HepG2 (cell line): ENCODE measurements around the gene HECTD4. TPM values are rescaled to one million over a fixed set of nuclear protein-coding genes. Genes with fewer than 3 reads are reported as not detected.

ENCODE experiments used
- ATAC-seq: fragments of 200-7000 bp; cut with Tn5 transposase; 3 replicates; pipeline ENCODE4 v1.9.1; 2020; ENCODE audit warnings: mild to moderate bottlenecking, moderate library complexity
- BruUV-seq: library from RNA; stranded (reverse); fragments of 400-500 nt; replicated peaks from 2 replicates; lab custom pipeline; 2021; lab: Mats Ljungman, UMichigan
- CTCF ChIA-PET: fragments of 300-600 bp; formaldehyde crosslinking; extraction: SDS; loops from one replicate; lab custom pipeline; 2021; ENCODE audit warnings: low total read pairs, inconsistent platforms, low intra/inter-chr PET ratio; lab: Yijun Ruan, JAX
- POLR2A ChIA-PET: fragments of 350-600 bp; sonication (Branson Sonifier 250); formaldehyde crosslinking; loops from one replicate; lab custom pipeline; 2020; ENCODE audit warnings: antibody characterized with exemption, inconsistent platforms; lab: Yijun Ruan, JAX
- DNase-seq: peaks from one replicate; pipeline ENCODE4 v3.0.0-alpha.2; 2015; ENCODE audit warnings: low spot score
- FAIRE-seq: peaks from 3 replicates; lab custom pipeline; 2011; peaks lifted over from hg19 to GRCh38; lab: Jason Lieb, UNC
- H2AFZ ChIP-seq: one replicate; pipeline ENCODE4 v1.6.1; 2011; ENCODE audit warnings: low read length, inconsistent platforms
- H3K27ac ChIP-seq: fragments of 300-600 bp; 3 replicates; pipeline ENCODE4 v1.8.0; 2011; ENCODE audit warnings: mixed run types, mild to moderate bottlenecking, mixed read lengths, low read length, inconsistent platforms; ENCODE audit not compliant: insufficient read depth; ENCODE audit errors: extremely low read length
- H3K27me3 ChIP-seq, 2 experiments: fragments of 200-600 bp in 1 of 2; 2 replicates in 1 of 2; 3 replicates in 1 of 2; pipeline versions ENCODE4 v1.6.0 to v1.8.0; 2011; ENCODE audit warnings: low read length in 2 of 2, mild to moderate bottlenecking in 2 of 2, moderate library complexity in 2 of 2, inconsistent platforms in 1 of 2; ENCODE audit not compliant: insufficient read depth in 2 of 2, control insufficient read depth in 1 of 2
- H3K36me3 ChIP-seq, 2 experiments: fragments of 200-600 bp in 1 of 2; replicated peaks in 1 of 2; 2 replicates in 1 of 2; 3 replicates in 1 of 2; pipeline versions ENCODE4 v1.5.1 to v1.8.0; 2011; ENCODE audit warnings: low read length in 2 of 2, inconsistent platforms in 1 of 2; ENCODE audit not compliant: insufficient read depth in 2 of 2, control insufficient read depth in 1 of 2
- H3K4me1 ChIP-seq: 2 replicates; pipeline ENCODE4 v1.5.1; 2012; ENCODE audit warnings: low read length, inconsistent platforms; ENCODE audit not compliant: insufficient read depth
- H3K4me2 ChIP-seq: 2 replicates; pipeline ENCODE4 v1.6.0; 2011; ENCODE audit warnings: low read depth, low read length, inconsistent platforms
- H3K4me3 ChIP-seq, 3 experiments: fragments of 200-600 bp in 1 of 3; sonication (generic), shearing (Covaris generic) in 1 of 3; replicated peaks in 1 of 3; 2 replicates each; pipeline ENCODE4 v1.5.1; 2011 to 2016; ENCODE audit warnings: low read length in 3 of 3, inconsistent platforms in 2 of 3, low read depth in 2 of 3, mild to moderate bottlenecking in 2 of 3, control low read depth in 1 of 3, mixed read lengths in 1 of 3; ENCODE audit not compliant: insufficient read depth in 1 of 3
- H3K79me2 ChIP-seq: one replicate; pipeline ENCODE4 v1.6.1; 2011; ENCODE audit warnings: low read length, inconsistent platforms; ENCODE audit not compliant: insufficient read depth
- H3K9ac ChIP-seq: 2 replicates; pipeline ENCODE4 v1.6.0; 2011; ENCODE audit warnings: mild to moderate bottlenecking, low read depth, low read length, inconsistent platforms; ENCODE audit not compliant: insufficient read depth
- H3K9me3 ChIP-seq: 2 replicates; pipeline ENCODE4 v1.5.1; 2012; ENCODE audit warnings: mild to moderate bottlenecking, low read length
- H4K20me1 ChIP-seq: 2 replicates; pipeline ENCODE4 v1.6.0; 2011; ENCODE audit warnings: inconsistent platforms, mild to moderate bottlenecking, low read length, moderate library complexity; ENCODE audit not compliant: insufficient read depth
- FOXM1 ChIP-seq: sonication (generic); formaldehyde crosslinking; IDR thresholded peaks from 2 replicates; pipeline ENCODE4 v1.5.0; 2020; ENCODE audit warnings: missing genetic modification reagents
- KDM6A ChIP-seq: IDR thresholded peaks from 2 replicates; pipeline ENCODE4 v1.6.1; 2016; ENCODE audit warnings: low read depth
- PRDM10 ChIP-seq: sonication (generic); formaldehyde crosslinking; IDR thresholded peaks from 2 replicates; pipeline ENCODE4 v1.4.0; 2020; ENCODE audit warnings: low read depth, missing genetic modification reagents
- SRSF1 ChIP-seq: fragments of 200-400 bp; formaldehyde crosslinking; optimal IDR thresholded peaks from 2 replicates; pipeline ENCODE3; 2017; ENCODE audit warnings: mild to moderate bottlenecking, low read depth, low read length, moderate library complexity
- TBL1XR1 ChIP-seq: fragments of 150-350 bp; IDR thresholded peaks from 2 replicates; pipeline ENCODE4 v1.6.1; 2014; ENCODE audit warnings: borderline replicate concordance, low read length; ENCODE audit not compliant: partially characterized antibody
- ZNF331 ChIP-seq: sonication (generic); formaldehyde crosslinking; IDR thresholded peaks from 2 replicates; pipeline ENCODE4 v1.4.0; 2020; ENCODE audit warnings: missing genetic modification reagents
- ZNF496 ChIP-seq: sonication (generic); formaldehyde crosslinking; IDR thresholded peaks from 2 replicates; pipeline ENCODE4 v1.8.1; 2023; ENCODE audit warnings: mild to moderate bottlenecking, moderate library complexity, missing genetic modification reagents; ENCODE audit not compliant: insufficient replicate concordance
- ZNF607 ChIP-seq: sonication (generic); formaldehyde crosslinking; IDR thresholded peaks from 2 replicates; pipeline ENCODE4 v1.5.1; 2020; ENCODE audit warnings: missing genetic modification reagents, mild to moderate bottlenecking, borderline replicate concordance
- ZSCAN20 ChIP-seq: sonication (generic); formaldehyde crosslinking; IDR thresholded peaks from 2 replicates; pipeline ENCODE4 v1.4.0; 2020; ENCODE audit warnings: missing genetic modification reagents, mild to moderate bottlenecking, borderline replicate concordance
- WGBS: methylation state at CpG from one replicate; pipeline ENCODE4 v1.1.6; 2017; ENCODE audit warnings: low lambda C conversion rate; 5-methylcytosine and 5-hydroxymethylcytosine counted together
- in situ Hi-C: cut with HindIII; loops from 2 replicates; pipeline ENCODE4 v1.10.0; 2017; ENCODE audit warnings: low pct_unique_long_range_greater_than_20kb; ENCODE audit not compliant: extremely low pct_ligation_motif_present
- intact Hi-C: fragments of 100-400 bp; cut with micrococcal nuclease; formaldehyde crosslinking; loops from one replicate; pipeline ENCODE4 v1.10.0; 2022; ENCODE audit not compliant: unreplicated experiment
- polyA plus RNA-seq, 8 experiments: library from polyadenylated mRNA; depleted of rRNA in 3 of 8; stranded (reverse) in 7 of 8; unstranded in 1 of 8; fragments of >200 nt; fragmentation: Illumina TruSeq in 4 of 8; extraction: Trizol in 4 of 8; gene quantifications; 2 replicates each; pipeline versions ENCODE4 v1.2.1 to v1.2.3, GENCODE V29; 2011 to 2016; ENCODE audit warnings: low read depth in 4 of 8, missing spikeins in 1 of 8, mixed read lengths in 1 of 8; ENCODE audit not compliant: insufficient read depth in 1 of 8
- total RNA-seq, 5 experiments: library from RNA; depleted of rRNA; stranded (reverse); fragments of >200 nt; fragmentation: Illumina TruSeq; extraction: Trizol; gene quantifications; 2 replicates each; pipeline ENCODE4 v1.2.3, GENCODE V29; 2016; ENCODE audit warnings: low read depth in 1 of 5
- TF ChIP-seq, protein P1 (sequence below): sonication (generic); formaldehyde crosslinking; IDR thresholded peaks from 2 replicates; pipeline ENCODE4 v1.5.0; 2020; ENCODE audit warnings: mild to moderate bottlenecking, missing genetic modification reagents, borderline replicate concordance

Gene HECTD4
- total and polyA plus RNA-seq, 2 of the 13 experiments (the other 11 are each of a cell fraction or from before 2014, with no cell fraction given): 9.0 to 11.4 TPM

DNA sequence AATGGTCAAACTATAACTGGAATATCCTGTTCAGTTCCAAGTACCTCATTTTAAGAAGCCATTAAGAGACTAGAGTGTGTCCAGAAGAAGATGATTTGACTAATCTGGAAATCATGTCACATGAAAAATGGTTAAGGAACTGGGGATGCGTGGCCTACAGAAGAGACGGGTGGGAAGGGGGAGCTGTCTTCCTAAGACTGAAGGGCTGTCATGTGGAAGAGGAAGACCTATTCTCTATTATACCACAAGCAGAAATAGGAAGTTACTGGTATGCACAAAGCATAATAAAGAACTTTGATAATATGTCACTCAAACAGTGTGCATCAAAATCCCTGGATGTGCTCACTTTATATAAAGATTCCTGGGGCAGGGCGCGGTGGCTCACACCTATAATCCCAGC is 50.3 kb downstream of the HECTD4 start:
- H3K9me3 ChIP-seq: no peaks in the 10 kb centered on the region
- no peak overlapping the region for H3K4me2 ChIP-seq
- intact Hi-C loops: no loop called here
- H3K27me3 ChIP-seq: no peaks in the 10 kb centered on the region
- no peak overlapping the region for H2AFZ ChIP-seq
- ChIA-PET CTCF (no interaction called here), POLR2A (no interaction called here)
- no peak overlapping the region for H3K9ac ChIP-seq
- WGBS: 96% methylated on average over 4 of the region's 4 CpGs
- in situ Hi-C loops: no loop called here
- TF ChIP-seq TBL1XR1: no peak
- TF ChIP-seq ZSCAN20 (CRISPR knock-in tag): no peak
- no peak for TF ChIP-seq ZNF331 (CRISPR knock-in tag)
- TF ChIP-seq ZNF496 (CRISPR knock-in tag): no peak
- TF ChIP-seq PRDM10 (CRISPR knock-in tag): no peak
- TF ChIP-seq, protein P1, sequence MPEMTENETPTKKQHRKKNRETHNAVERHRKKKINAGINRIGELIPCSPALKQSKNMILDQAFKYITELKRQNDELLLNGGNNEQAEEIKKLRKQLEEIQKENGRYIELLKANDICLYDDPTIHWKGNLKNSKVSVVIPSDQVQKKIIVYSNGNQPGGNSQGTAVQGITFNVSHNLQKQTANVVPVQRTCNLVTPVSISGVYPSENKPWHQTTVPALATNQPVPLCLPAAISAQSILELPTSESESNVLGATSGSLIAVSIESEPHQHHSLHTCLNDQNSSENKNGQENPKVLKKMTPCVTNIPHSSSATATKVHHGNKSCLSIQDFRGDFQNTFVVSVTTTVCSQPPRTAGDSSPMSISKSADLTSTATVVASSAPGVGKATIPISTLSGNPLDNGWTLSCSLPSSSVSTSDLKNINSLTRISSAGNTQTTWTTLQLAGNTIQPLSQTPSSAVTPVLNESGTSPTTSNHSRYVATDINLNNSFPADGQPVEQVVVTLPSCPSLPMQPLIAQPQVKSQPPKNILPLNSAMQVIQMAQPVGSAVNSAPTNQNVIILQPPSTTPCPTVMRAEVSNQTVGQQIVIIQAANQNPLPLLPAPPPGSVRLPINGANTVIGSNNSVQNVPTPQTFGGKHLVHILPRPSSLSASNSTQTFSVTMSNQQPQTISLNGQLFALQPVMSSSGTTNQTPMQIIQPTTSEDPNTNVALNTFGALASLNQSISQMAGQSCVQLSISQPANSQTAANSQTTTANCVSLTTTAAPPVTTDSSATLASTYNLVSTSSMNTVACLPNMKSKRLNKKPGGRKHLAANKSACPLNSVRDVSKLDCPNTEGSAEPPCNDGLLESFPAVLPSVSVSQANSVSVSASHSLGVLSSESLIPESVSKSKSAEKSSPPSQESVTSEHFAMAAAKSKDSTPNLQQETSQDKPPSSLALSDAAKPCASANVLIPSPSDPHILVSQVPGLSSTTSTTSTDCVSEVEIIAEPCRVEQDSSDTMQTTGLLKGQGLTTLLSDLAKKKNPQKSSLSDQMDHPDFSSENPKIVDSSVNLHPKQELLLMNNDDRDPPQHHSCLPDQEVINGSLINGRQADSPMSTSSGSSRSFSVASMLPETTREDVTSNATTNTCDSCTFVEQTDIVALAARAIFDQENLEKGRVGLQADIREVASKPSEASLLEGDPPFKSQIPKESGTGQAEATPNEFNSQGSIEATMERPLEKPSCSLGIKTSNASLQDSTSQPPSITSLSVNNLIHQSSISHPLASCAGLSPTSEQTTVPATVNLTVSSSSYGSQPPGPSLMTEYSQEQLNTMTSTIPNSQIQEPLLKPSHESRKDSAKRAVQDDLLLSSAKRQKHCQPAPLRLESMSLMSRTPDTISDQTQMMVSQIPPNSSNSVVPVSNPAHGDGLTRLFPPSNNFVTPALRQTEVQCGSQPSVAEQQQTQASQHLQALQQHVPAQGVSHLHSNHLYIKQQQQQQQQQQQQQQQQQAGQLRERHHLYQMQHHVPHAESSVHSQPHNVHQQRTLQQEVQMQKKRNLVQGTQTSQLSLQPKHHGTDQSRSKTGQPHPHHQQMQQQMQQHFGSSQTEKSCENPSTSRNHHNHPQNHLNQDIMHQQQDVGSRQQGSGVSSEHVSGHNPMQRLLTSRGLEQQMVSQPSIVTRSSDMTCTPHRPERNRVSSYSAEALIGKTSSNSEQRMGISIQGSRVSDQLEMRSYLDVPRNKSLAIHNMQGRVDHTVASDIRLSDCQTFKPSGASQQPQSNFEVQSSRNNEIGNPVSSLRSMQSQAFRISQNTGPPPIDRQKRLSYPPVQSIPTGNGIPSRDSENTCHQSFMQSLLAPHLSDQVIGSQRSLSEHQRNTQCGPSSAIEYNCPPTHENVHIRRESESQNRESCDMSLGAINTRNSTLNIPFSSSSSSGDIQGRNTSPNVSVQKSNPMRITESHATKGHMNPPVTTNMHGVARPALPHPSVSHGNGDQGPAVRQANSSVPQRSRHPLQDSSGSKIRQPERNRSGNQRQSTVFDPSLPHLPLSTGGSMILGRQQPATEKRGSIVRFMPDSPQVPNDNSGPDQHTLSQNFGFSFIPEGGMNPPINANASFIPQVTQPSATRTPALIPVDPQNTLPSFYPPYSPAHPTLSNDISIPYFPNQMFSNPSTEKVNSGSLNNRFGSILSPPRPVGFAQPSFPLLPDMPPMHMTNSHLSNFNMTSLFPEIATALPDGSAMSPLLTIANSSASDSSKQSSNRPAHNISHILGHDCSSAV: no peak
- TF ChIP-seq FOXM1 (CRISPR knock-in tag): no peak
- TF ChIP-seq ZNF607 (CRISPR knock-in tag): no peak
- no peak for TF ChIP-seq KDM6A (CRISPR knock-in tag)
- TF ChIP-seq SRSF1: no peak
- DNase-seq (no peak), FAIRE-seq (no peak), ATAC-seq (no peak)
- BruUV-seq: no TSS peak
- H3K36me3 ChIP-seq: no peaks in the 10 kb centered on the region
- H3K79me2 ChIP-seq: peaks cover 2% of the 10 kb centered on the region
- no peak overlapping the region for H3K4me3 ChIP-seq
- no peak overlapping the region for H3K27ac ChIP-seq
- no peaks in the 10 kb centered on the region for H4K20me1 ChIP-seq
- peaks cover 6% of the 10 kb centered on the region for H3K4me1 ChIP-seq
